Heart left ventricle (tissue), 13 donors: ENCODE data around the gene GALNT9.

Experiments used
- POLR2A ChIP-seq, 2 donors: fragments of 450-650 bp; IDR thresholded peaks; one replicate each; pipeline ENCODE4 v1.6.1; 2017; ENCODE audit warnings: antibody characterized with exemption in 2 of 2, mild to moderate bottlenecking in 2 of 2, moderate library complexity in 2 of 2
- TF ChIP-seq, protein P1 (sequence below), 12 donors: fragments of 200-600 bp; sonication (generic) in 4 of 12; IDR thresholded peaks; one replicate each; pipeline versions ENCODE4 v1.5.0 to v1.8.0; 2018 to 2022; ENCODE audit warnings: antibody characterized with exemption in 12 of 12, mild to moderate bottlenecking in 5 of 12
- donor health status: ischemic (EF 13 %, LVEDD 7.1; RV severe dilation, severe dysfunction).
- donor health status: DM: no; HTN: yes; CAD: no.
- donor health status: DM: no; HTN: no; CAD: no.
- donor health status: ischemic (EF 25% LVEDD 6.9; RV normal size, moderate dysfunction).
- donor health status: ischemic (EF 25% LVEDD 5.7; RV mildly dilated, moderate dysfunction).
- donor health status: ischemic (EF 35%, LVEDD 5.7; RV mildly dilated, moderate dysfunction).
- donor health status: nonischemic (EF 11% LVEDD 7.7; RV severe dilation, severe dysfunction).
- donor health status: DM: yes; HTN: yes; CAD: no.
- donor health status: PGD.
- donor health status: ischemic (EF 29% LVEDD 5.4; RV normal size, mild dysfunction).
- donor health status: nonischemic (EF 23%, LVEDD 6.1; RV moderate dilation, normal function).

DNA sequence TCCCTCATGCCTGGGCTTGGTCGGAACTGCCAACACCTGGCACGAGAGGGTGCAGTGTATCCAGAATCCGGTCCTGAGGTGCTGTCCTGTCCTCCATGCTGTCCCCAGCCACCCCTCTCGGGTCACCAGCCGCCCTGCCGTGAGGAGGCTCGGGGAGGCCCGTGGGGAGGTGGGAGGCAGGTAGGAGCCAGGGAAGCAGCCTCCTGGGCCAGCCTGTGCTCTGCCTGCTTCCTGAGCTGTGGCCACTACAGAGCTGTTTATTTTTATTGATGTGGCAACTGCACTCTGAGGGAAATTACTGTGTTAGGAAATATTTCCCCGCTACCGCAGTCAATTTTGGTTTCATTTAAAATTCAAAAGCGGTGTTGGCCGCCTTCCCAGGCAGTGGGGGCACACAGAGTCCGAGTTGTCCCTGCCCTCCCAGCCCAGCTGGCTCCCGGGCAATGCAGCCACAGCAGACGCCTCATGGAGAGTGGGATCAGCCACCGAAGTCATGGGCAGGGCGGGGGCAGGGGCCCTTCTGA is 166.8 kb downstream of the GALNT9 start:
- TF ChIP-seq, protein P1, sequence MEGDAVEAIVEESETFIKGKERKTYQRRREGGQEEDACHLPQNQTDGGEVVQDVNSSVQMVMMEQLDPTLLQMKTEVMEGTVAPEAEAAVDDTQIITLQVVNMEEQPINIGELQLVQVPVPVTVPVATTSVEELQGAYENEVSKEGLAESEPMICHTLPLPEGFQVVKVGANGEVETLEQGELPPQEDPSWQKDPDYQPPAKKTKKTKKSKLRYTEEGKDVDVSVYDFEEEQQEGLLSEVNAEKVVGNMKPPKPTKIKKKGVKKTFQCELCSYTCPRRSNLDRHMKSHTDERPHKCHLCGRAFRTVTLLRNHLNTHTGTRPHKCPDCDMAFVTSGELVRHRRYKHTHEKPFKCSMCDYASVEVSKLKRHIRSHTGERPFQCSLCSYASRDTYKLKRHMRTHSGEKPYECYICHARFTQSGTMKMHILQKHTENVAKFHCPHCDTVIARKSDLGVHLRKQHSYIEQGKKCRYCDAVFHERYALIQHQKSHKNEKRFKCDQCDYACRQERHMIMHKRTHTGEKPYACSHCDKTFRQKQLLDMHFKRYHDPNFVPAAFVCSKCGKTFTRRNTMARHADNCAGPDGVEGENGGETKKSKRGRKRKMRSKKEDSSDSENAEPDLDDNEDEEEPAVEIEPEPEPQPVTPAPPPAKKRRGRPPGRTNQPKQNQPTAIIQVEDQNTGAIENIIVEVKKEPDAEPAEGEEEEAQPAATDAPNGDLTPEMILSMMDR (IDR thresholded peaks at IDR 0.05): no peak
- no peak for TF ChIP-seq POLR2A (IDR thresholded peaks at IDR 0.05)
